ENCODE results near the gene FMO1. TPM values are rescaled to one million over a fixed set of nuclear protein-coding genes. Genes with fewer than 3 reads are reported as not detected.

Gene FMO1
- total RNA-seq, 4 donors from 2014 or later = 13.2 to 59.9 (median 36.2) TPM

- H3K36me3 ChIP-seq = no peaks in the 10 kb centered on the region
- H3K27ac ChIP-seq = no peak overlapping the region
- H3K27me3 ChIP-seq = no peaks in the 10 kb centered on the region
- TF ChIP-seq POLR2A (IDR thresholded peaks at IDR 0.05) (no peak), CTCF (IDR thresholded peaks at IDR 0.05) (no peak)
- H3K4me3 ChIP-seq = no peak overlapping the region
- no peaks in the 10 kb centered on the region for H3K9me3 ChIP-seq
- H3K4me1 ChIP-seq = peaks cover 0 to 15% (median 6%) of the 10 kb centered on the region in 4 donors
- no peak for DNase-seq
Measured at GRCh38 chr1:171247501-171247900, 793 bp upstream of the FMO1 start.

GRCh38 chr1:171248841-171249240 lies 547 bp downstream of the FMO1 start:
- H3K4me1 ChIP-seq = peaks cover 0 to 27% (median 8%) of the 10 kb centered on the region in 4 donors
- H3K27ac ChIP-seq = peak overlapping the region in 2 of 4 donors; percentile 23 to 69

GRCh38 chr1:171250263-171250662 lies 2.0 kb downstream of the FMO1 start:
- DNase-seq = no peak
- H3K27ac ChIP-seq = no peak overlapping the region
- TF ChIP-seq CTCF (IDR thresholded peaks at IDR 0.05) (no peak), POLR2A (IDR thresholded peaks at IDR 0.05) (no peak)
- H3K4me3 ChIP-seq = peak overlapping the region in 1 of 4 donors; percentile 33
- peaks cover 0 to 41% (median 8%) of the 10 kb centered on the region in 4 donors for H3K4me1 ChIP-seq
- no peaks in the 10 kb centered on the region for H3K36me3 ChIP-seq
- H3K9me3 ChIP-seq = no peaks in the 10 kb centered on the region
- H3K27me3 ChIP-seq = no peaks in the 10 kb centered on the region

More at GRCh38 chr1:171248841-171249240, 547 bp downstream of the FMO1 start:
- no peaks in the 10 kb centered on the region for H3K9me3 ChIP-seq
- peak overlapping the region in 1 of 4 donors; percentile 33 for H3K4me3 ChIP-seq
- H3K27me3 ChIP-seq = no peaks in the 10 kb centered on the region
- no peak for DNase-seq
- no peaks in the 10 kb centered on the region for H3K36me3 ChIP-seq
- TF ChIP-seq POLR2A (IDR thresholded peaks at IDR 0.05) (no peak), CTCF (IDR thresholded peaks at IDR 0.05) (no peak)

GRCh38 chr1:171251042-171251951 lies 3.0 kb downstream of the FMO1 start:
- no peaks in the 10 kb centered on the region for H3K27me3 ChIP-seq
- H3K4me3 ChIP-seq = peak overlapping the region; percentile 30 to 68 (median 56)
- TF ChIP-seq POLR2A (IDR thresholded peaks at IDR 0.05) (peak in 1 of 2 donors; percentile 14), CTCF (IDR thresholded peaks at IDR 0.05) (peak in 5 of 6 experiments; percentile 12 to 58 (median 46))
- peak; percentile 47 to 71 (median 63) for DNase-seq
- peak overlapping the region in 3 of 4 donors; percentile 29 to 70 (median 61) for H3K27ac ChIP-seq
- H3K9me3 ChIP-seq = no peaks in the 10 kb centered on the region
- peaks cover 3 to 46% (median 8%) of the 10 kb centered on the region in 4 donors for H3K4me1 ChIP-seq
- no peaks in the 10 kb centered on the region for H3K36me3 ChIP-seq

- H3K27ac ChIP-seq = peak overlapping the region in 2 of 4 donors; percentile 49 to 53
- peaks cover 3 to 53% (median 8%) of the 10 kb centered on the region in 4 donors for H3K4me1 ChIP-seq
- TF ChIP-seq POLR2A (IDR thresholded peaks at IDR 0.05) = no peak
- no peak for TF ChIP-seq CTCF (IDR thresholded peaks at IDR 0.05)
- no peaks in the 10 kb centered on the region for H3K36me3 ChIP-seq
- H3K9me3 ChIP-seq = no peaks in the 10 kb centered on the region
- H3K27me3 ChIP-seq = no peaks in the 10 kb centered on the region
- peak overlapping the region; percentile 30 to 68 (median 56) for H3K4me3 ChIP-seq
- no peak for DNase-seq
Measured at GRCh38 chr1:171251952-171252300, 3.6 kb downstream of the FMO1 start.

All from Peyer's patch (tissue), 4 donors.